Mucosa of descending colon (tissue), 3 donors: ENCODE measurements around the gene MIGA2. TPM values are rescaled to one million over a fixed set of nuclear protein-coding genes. Genes with fewer than 3 reads are reported as not detected.

Experiments
- ATAC-seq: fragments of 200-7000 bp; cut with Tn5 transposase; one replicate; pipeline ENCODE4 v1.9.1; 2020; ENCODE audit warnings: mild to moderate bottlenecking, moderate library complexity
- DNase-seq, 3 donors: peaks; one replicate each; pipeline ENCODE4 v3.0.0-alpha.2; 2020
- H3K36me3 ChIP-seq: fragments of 200-600 bp; one replicate; pipeline ENCODE4 v1.8.0; 2021; ENCODE audit warnings: low read depth, mild to moderate bottlenecking
- H3K4me1 ChIP-seq: fragments of 200-600 bp; one replicate; pipeline ENCODE4 v1.8.0; 2021; ENCODE audit warnings: low read depth, mild to moderate bottlenecking
- H3K4me3 ChIP-seq: fragments of 200-600 bp; one replicate; pipeline ENCODE4 v1.8.0; 2021; ENCODE audit warnings: mild to moderate bottlenecking
- H3K9me3 ChIP-seq: fragments of 200-600 bp; one replicate; pipeline ENCODE4 v1.8.0; 2021; ENCODE audit warnings: mild to moderate bottlenecking
- intact Hi-C, 2 donors: fragments of 100-400 bp; cut with DNase I in 1 of 2; cut with micrococcal nuclease in 1 of 2; formaldehyde crosslinking; loops; one replicate each; pipeline versions ENCODE4 v1.11.0 to v1.11.1; 2022; cut with DNase I, micrococcal nuclease
- total RNA-seq, 3 donors: library from RNA; stranded (reverse); fragmentation: NEBNext Ultra II Directional in 2 of 3; extraction: Animal tissue kit (Norgen Biotek cat#: 25700) in 2 of 3; gene quantifications; one replicate each; pipeline versions ENCODE4 v1.2.1 to v1.2.4, GENCODE V29; 2021 to 2023
- TF ChIP-seq, protein P1 (sequence below): fragments of 200-600 bp; IDR thresholded peaks from one replicate; pipeline ENCODE4 v1.8.0; 2022; ENCODE audit warnings: antibody characterized with exemption, mild to moderate bottlenecking
- donor health status: DM: no; HTN: no; CAD: no; lungs with moderate emphysema.
- donor health status: DM: no; HTN: no; CAD: no.
- donor health status: DM: no; HTN: yes; CAD: no.

Gene MIGA2
- total RNA-seq, 3 donors from 2014 or later = 56.2 to 89.4 (median 57.1) TPM

DNA sequence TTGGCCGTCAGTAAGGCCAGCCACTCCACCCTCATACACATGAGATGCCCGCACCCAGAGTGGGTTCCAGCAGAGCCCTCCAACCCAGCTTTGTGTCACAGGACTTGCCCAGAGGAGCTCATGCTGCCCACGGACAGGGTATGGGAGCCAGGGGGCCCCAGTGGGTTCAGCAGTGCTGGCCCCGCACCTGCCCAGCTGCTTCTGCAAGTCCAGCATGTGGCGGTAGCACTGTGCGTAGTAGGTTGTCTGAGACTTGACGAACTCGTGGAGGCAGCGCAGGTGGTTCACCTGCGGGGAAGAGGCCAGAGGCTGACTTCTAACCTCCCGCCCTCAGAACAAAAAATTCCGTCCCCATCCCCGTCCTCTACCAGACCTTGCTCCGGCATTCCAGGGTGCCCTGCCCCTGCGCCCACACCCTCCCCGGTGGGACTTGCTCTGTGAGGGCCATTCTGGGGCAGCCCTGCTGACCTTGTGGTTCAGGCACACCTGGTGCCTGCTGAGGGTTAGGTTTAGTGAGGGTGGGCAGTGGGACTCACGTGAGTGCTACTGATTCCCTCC is 26.8 kb upstream of the MIGA2 start:
- Histone ChIP-seq H3K36me3 (peaks cover 14% of the 10 kb centered on the region), H3K9me3 (no peaks in the 10 kb centered on the region), H3K4me1 (no peaks in the 10 kb centered on the region), H3K4me3 (no peak overlapping the region)
- ATAC-seq (no peak), DNase-seq (no peak)
- TF ChIP-seq, protein P1, sequence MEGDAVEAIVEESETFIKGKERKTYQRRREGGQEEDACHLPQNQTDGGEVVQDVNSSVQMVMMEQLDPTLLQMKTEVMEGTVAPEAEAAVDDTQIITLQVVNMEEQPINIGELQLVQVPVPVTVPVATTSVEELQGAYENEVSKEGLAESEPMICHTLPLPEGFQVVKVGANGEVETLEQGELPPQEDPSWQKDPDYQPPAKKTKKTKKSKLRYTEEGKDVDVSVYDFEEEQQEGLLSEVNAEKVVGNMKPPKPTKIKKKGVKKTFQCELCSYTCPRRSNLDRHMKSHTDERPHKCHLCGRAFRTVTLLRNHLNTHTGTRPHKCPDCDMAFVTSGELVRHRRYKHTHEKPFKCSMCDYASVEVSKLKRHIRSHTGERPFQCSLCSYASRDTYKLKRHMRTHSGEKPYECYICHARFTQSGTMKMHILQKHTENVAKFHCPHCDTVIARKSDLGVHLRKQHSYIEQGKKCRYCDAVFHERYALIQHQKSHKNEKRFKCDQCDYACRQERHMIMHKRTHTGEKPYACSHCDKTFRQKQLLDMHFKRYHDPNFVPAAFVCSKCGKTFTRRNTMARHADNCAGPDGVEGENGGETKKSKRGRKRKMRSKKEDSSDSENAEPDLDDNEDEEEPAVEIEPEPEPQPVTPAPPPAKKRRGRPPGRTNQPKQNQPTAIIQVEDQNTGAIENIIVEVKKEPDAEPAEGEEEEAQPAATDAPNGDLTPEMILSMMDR = no peak
- intact Hi-C loops = no loop called here

DNA sequence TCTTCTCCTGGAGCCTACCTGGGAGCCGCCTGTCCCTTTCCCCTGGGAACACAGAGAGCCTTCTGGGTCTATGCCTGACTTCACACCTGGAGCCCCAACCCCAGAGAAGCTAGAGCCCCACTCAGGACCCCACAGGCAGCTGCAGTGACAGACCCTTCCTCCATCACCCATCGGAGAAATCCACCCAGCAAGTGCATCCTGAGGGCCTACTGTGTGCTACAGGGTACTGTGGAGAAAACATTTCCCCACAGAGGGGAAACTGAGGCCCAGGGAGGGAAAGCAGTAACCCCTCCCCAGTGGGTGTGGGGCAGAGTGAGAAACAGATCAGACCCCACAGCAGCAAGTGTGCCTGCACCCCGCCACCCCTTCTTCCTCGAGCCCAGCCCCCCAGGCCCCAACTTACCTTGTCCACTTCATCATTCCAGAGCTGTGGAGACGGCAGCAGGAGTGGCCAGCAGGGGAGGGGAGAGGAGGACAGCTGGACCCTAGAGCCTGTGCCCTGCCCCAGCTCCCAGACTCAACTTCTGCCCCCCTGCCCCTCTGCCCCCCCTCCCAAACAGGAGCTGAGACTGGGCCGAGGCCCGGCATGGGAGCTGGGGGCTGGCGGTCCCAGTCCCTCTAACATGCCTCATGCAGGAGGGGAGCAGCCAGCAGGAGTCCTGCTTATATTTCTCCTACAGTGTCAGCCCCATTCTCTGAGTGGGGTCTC is 26.0 kb upstream of the MIGA2 start:
- DNase-seq (no peak), ATAC-seq (no peak)
- Histone ChIP-seq H3K4me1 (no peaks in the 10 kb centered on the region), H3K4me3 (no peak overlapping the region), H3K9me3 (no peaks in the 10 kb centered on the region), H3K36me3 (peaks cover 12% of the 10 kb centered on the region)
- intact Hi-C loops = no loop called here
- TF ChIP-seq, protein P1 = no peak

DNA sequence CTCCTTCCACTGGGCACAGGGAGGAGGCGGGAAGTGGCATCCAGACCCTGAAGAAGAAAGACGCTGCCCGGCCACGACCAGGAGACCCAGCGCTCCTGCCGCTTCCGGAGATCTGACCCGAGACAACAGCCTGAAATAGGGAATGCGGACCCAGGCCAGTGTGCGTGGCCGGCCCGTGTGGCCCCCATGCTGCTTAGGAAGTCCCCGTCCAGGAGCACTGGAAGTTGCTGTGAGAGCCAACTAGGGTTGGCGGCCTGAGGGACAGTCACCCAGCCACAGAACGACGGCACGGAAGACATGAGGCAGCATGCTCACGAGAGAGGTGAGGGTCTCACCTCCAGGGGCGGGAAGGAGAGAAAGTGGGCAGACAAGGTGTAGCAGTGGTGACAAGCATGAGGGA is 25.3 kb upstream of the MIGA2 start:
- no peak overlapping the region for H3K4me3 ChIP-seq
- DNase-seq (no peak), ATAC-seq (no peak)
- H3K9me3 ChIP-seq = no peaks in the 10 kb centered on the region
- H3K36me3 ChIP-seq = peaks cover 6% of the 10 kb centered on the region
- H3K4me1 ChIP-seq = no peaks in the 10 kb centered on the region
- intact Hi-C loops = no loop called here
- TF ChIP-seq, protein P1 = no peak

DNA sequence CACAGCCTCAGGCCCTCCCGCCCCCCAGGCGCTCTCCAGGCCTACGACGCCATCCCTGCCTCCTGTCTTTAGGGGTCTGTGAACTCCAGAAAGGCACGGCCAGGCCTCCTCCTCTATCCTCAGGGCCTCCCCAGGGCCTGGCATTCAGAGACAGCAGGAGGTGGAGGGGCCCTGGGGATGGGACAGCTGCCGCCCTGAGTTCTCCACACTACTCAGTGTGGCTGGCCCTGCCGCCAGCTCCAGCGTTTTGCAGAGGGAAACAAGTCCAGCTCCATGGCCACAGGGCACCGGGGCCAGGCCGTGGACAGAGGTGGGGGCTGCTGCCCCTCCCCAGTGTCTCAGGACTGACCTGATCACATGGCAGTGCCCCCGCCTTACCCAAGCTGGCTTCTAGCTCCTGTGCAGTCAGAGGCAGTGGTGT is 24.7 kb upstream of the MIGA2 start:
- H3K9me3 ChIP-seq = no peaks in the 10 kb centered on the region
- ATAC-seq (no peak), DNase-seq (no peak)
- H3K4me1 ChIP-seq = no peaks in the 10 kb centered on the region
- peaks cover 6% of the 10 kb centered on the region for H3K36me3 ChIP-seq
- H3K4me3 ChIP-seq = no peak overlapping the region
- TF ChIP-seq, protein P1 = no peak
- intact Hi-C loops = no loop called here

DNA sequence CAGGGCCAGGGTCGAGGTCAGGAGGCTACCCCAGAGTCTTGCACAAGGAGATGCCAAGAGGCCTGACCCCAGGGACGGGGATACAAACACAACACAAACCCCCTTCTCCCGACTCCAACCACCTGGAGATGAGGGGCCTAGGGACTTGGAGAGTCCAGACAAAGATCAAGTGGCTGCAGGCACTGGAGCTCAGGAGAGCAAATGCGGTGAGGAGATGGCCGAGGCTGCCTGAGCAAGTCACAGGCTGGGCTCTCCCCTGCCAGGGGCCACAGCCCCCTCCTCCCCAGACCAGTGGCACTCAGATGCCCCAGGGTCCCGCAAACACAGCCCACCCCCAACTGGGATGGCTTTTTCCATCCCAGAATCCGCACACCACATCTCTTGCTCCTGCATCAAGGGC is 24.1 kb upstream of the MIGA2 start:
- ATAC-seq (no peak), DNase-seq (no peak)
- Histone ChIP-seq H3K4me1 (no peaks in the 10 kb centered on the region), H3K4me3 (no peak overlapping the region), H3K36me3 (peaks cover 6% of the 10 kb centered on the region), H3K9me3 (no peaks in the 10 kb centered on the region)
- intact Hi-C loops = no loop called here
- TF ChIP-seq, protein P1 = no peak
